IMR-90 (cell line): Measurements from ENCODE around the gene TSKS. TPM values are rescaled to one million over a fixed set of nuclear protein-coding genes. Genes with fewer than 3 reads are reported as not detected.

Source experiments
- ATAC-seq: fragments of 200-7000 bp; cut with Tn5 transposase; 2 replicates; pipeline ENCODE4 v1.9.1; 2020; ENCODE audit warnings: low read depth, mild to moderate bottlenecking, moderate library complexity
- BruUV-seq: library from RNA; stranded (reverse); fragments of 400-500 nt; replicated peaks from 2 replicates; lab custom pipeline; 2021; lab: Mats Ljungman, UMichigan
- CTCF ChIA-PET: fragments of 300-600 bp; formaldehyde crosslinking; extraction: SDS; loops from one replicate; lab custom pipeline; 2021; ENCODE audit warnings: antibody characterized with exemption; lab: Yijun Ruan, JAX
- POLR2A ChIA-PET: fragments of 300-600 bp; sonication (Branson Sonifier 250); formaldehyde crosslinking; loops from one replicate; lab custom pipeline; 2022; ENCODE audit warnings: antibody characterized with exemption; ENCODE audit not compliant: unreplicated experiment; lab: Charles Lee
- DNase-seq: peaks from one replicate; pipeline ENCODE4 v3.0.0; 2013
- H2AFZ ChIP-seq: replicated peaks from 2 replicates; pipeline ENCODE3; 2013; ENCODE audit warnings: low read length, mild to moderate bottlenecking; ENCODE audit not compliant: poor library complexity
- H2AK5ac ChIP-seq: 2 replicates; pipeline ENCODE4 v1.6.1; 2013; ENCODE audit warnings: low read depth, low read length, inconsistent platforms
- H2AK9ac ChIP-seq: replicated peaks from 2 replicates; pipeline ENCODE3; 2013; ENCODE audit warnings: mild to moderate bottlenecking, low read depth, low read length, moderate library complexity; ENCODE audit not compliant: poor library complexity
- H2BK120ac ChIP-seq: 2 replicates; pipeline ENCODE4 v1.6.1; 2013; ENCODE audit warnings: low read depth, low read length, inconsistent platforms
- H2BK15ac ChIP-seq: 3 replicates; pipeline ENCODE4 v1.6.1; 2013; ENCODE audit warnings: low read depth, low read length, inconsistent platforms
- H2BK20ac ChIP-seq: 2 replicates; pipeline ENCODE4 v1.6.1; 2013; ENCODE audit warnings: low read depth, mild to moderate bottlenecking, inconsistent platforms, low read length, moderate library complexity
- H2BK5ac ChIP-seq: 2 replicates; pipeline ENCODE4 v1.6.1; 2013; ENCODE audit warnings: mild to moderate bottlenecking, low read depth, low read length, inconsistent platforms; ENCODE audit not compliant: poor library complexity, severe bottlenecking
- H3K14ac ChIP-seq: replicated peaks from 2 replicates; pipeline ENCODE4 v1.6.1; 2013; ENCODE audit warnings: low read depth, low read length, inconsistent platforms
- H3K18ac ChIP-seq: 2 replicates; pipeline ENCODE4 v1.6.1; 2013; ENCODE audit warnings: low read depth, low read length, control low read depth
- H3K23ac ChIP-seq: 2 replicates; pipeline ENCODE4 v1.6.1; 2013; ENCODE audit warnings: low read depth, low read length, inconsistent platforms
- H3K27ac ChIP-seq: 2 replicates; pipeline ENCODE4 v1.5.1; 2013; ENCODE audit warnings: mild to moderate bottlenecking, control low read depth, low read length; ENCODE audit not compliant: insufficient read depth
- H3K27me3 ChIP-seq: 2 replicates; pipeline ENCODE4 v1.6.1; 2013; ENCODE audit warnings: low read length; ENCODE audit not compliant: control insufficient read depth, insufficient read depth
- H3K36me3 ChIP-seq: 2 replicates; pipeline ENCODE4 v1.6.1; 2013; ENCODE audit warnings: low read length, mixed read lengths; ENCODE audit not compliant: control insufficient read depth, insufficient read depth
- H3K4ac ChIP-seq: 2 replicates; pipeline ENCODE4 v1.6.1; 2013; ENCODE audit warnings: low read depth, low read length, inconsistent platforms
- H3K4me1 ChIP-seq: 2 replicates; pipeline ENCODE4 v1.6.1; 2013; ENCODE audit warnings: low read length, mixed read lengths; ENCODE audit not compliant: control insufficient read depth, insufficient read depth
- H3K4me2 ChIP-seq: 2 replicates; pipeline ENCODE4 v1.6.1; 2013; ENCODE audit warnings: low read depth, mild to moderate bottlenecking, control low read depth, low read length, moderate library complexity
- H3K4me3 ChIP-seq: 2 replicates; pipeline ENCODE4 v1.5.1; 2013; ENCODE audit warnings: low read depth, mild to moderate bottlenecking, control low read depth, low read length, moderate library complexity; ENCODE audit not compliant: insufficient read depth
- H3K56ac ChIP-seq: 2 replicates; pipeline ENCODE4 v1.6.1; 2013; ENCODE audit warnings: low read length, inconsistent platforms; ENCODE audit not compliant: insufficient read depth; ENCODE audit errors: extremely low read depth
- H3K79me1 ChIP-seq, 2 experiments: 2 replicates each; pipeline ENCODE4 v1.6.1; 2013; ENCODE audit warnings: low read length in 2 of 2, inconsistent platforms in 1 of 2, low read depth in 1 of 2
- H3K9ac ChIP-seq: 2 replicates; pipeline ENCODE4 v1.6.1; 2013; ENCODE audit warnings: low read depth, low read length, control low read depth
- H3K9me1 ChIP-seq: 2 replicates; pipeline ENCODE4 v1.6.1; 2013; ENCODE audit warnings: low read length, inconsistent platforms; ENCODE audit not compliant: insufficient read depth
- H3K9me3 ChIP-seq: 2 replicates; pipeline ENCODE4 v1.6.1; 2013; ENCODE audit warnings: low read length; ENCODE audit not compliant: control insufficient read depth, insufficient read depth
- H4K20me1 ChIP-seq: 2 replicates; pipeline ENCODE4 v1.6.1; 2013; ENCODE audit warnings: low read length, inconsistent platforms; ENCODE audit not compliant: insufficient read depth
- H4K5ac ChIP-seq: 2 replicates; pipeline ENCODE4 v1.6.1; 2013; ENCODE audit warnings: mild to moderate bottlenecking, low read depth, low read length, control low read depth
- H4K8ac ChIP-seq, 2 experiments: 2 replicates each; pipeline ENCODE4 v1.6.1; 2013; ENCODE audit warnings: low read depth in 2 of 2, low read length in 2 of 2, control low read depth in 1 of 2, inconsistent platforms in 1 of 2
- H4K91ac ChIP-seq: 2 replicates; pipeline ENCODE4 v1.6.1; 2013; ENCODE audit warnings: low read depth, low read length, inconsistent platforms; ENCODE audit not compliant: insufficient read depth
- CEBPB ChIP-seq: IDR thresholded peaks from 2 replicates; pipeline ENCODE4 v1.6.1; 2012; ENCODE audit warnings: low read depth, low read length, improper control_type of control experiment
- MAFK ChIP-seq: IDR thresholded peaks from 2 replicates; pipeline ENCODE4 v1.6.1; 2012; ENCODE audit warnings: low read depth, low read length, improper control_type of control experiment
- MAZ ChIP-seq: IDR thresholded peaks from 2 replicates; pipeline ENCODE4 v1.6.1; 2012; ENCODE audit warnings: low read depth, mild to moderate bottlenecking, low read length, improper control_type of control experiment, moderate library complexity, borderline replicate concordance
- MXI1 ChIP-seq: IDR thresholded peaks from 2 replicates; pipeline ENCODE4 v1.6.1; 2012; ENCODE audit warnings: low read depth, mild to moderate bottlenecking, low read length, moderate library complexity, borderline replicate concordance
- RFX5 ChIP-seq: IDR thresholded peaks from 2 replicates; pipeline ENCODE4 v1.8.0; 2012; ENCODE audit warnings: low read depth, mild to moderate bottlenecking, low read length, moderate library complexity
- WGBS, 2 experiments: methylation state at CpG; one replicate each; pipeline versions ENCODE4 v1.1.5 to v1.1.7; 2013; ENCODE audit warnings: missing lambda C conversion rate in 2 of 2; ENCODE audit not compliant: insufficient read length in 1 of 2; ENCODE audit errors: extremely low coverage in 2 of 2; 5-methylcytosine and 5-hydroxymethylcytosine counted together
- dilution Hi-C: fragments of 300-500 bp; cut with HindIII; formaldehyde crosslinking; loops from one replicate; pipeline ENCODE4 v1.14.3; 2018; ENCODE audit warnings: low sequenced_read_pairs; ENCODE audit not compliant: unreplicated experiment
- in situ Hi-C: fragments of 300-500 bp; cut with MboI; formaldehyde crosslinking; loops from 3 replicates; pipeline ENCODE4 v1.14.3; 2019; ENCODE audit warnings: low sequenced_read_pairs, inconsistent platforms, mixed read lengths
- intact Hi-C: fragments of 100-400 bp; cut with micrococcal nuclease; formaldehyde crosslinking; loops from 2 replicates; pipeline ENCODE4 v1.10.0; 2022
- polyA plus RNA-seq, 3 experiments: library from polyadenylated mRNA; depleted of rRNA; stranded (reverse); fragments of >200 nt; gene quantifications; 2 replicates each; pipeline ENCODE4 v1.2.3, GENCODE V29; 2012; ENCODE audit warnings: low replicate concordance in 1 of 3
- total RNA-seq: library from RNA; depleted of rRNA; stranded (reverse); fragments of >200 nt; gene quantifications from 2 replicates; pipeline ENCODE4 v1.2.3, GENCODE V29; 2012
- TF ChIP-seq, protein P1 (sequence below): conservative IDR thresholded peaks from 2 replicates; pipeline ENCODE4 v1.5.1; 2012; ENCODE audit warnings: mild to moderate bottlenecking, low read depth, low read length, improper control_type of control experiment

TSKS gene
- total and polyA plus RNA-seq, 2 of the 4 experiments (the other 2 are of a cell fraction) = not detected

DNA sequence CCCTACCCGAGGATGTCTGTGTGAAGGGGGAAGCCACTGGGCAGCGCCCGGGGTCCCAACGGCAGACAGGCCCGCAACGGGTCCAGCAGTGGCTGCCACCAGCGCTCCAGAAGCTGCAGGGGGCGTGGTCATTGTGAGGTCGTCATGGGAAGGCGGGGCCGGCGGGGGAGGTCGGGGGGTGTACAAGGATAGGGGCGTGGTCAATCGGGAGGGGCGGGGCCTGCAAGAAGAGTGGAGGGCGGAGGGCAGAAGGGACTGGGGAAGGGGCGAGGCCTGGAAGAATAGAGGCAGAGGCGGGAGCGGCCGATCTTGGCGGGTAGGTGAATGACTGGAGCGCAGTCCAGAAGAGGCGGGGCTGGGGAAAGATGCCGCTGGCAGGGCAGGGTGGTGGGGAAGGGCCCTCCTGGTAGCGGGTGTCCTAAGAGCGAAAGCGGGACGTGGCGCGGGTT is 45.6 kb upstream of the TSKS start:
- ChIA-PET POLR2A (no interaction called here), CTCF (no interaction called here)
- Histone ChIP-seq H3K4ac (0 out of 2 replicates have a peak overlapping the region, but pooled peaks have one; percentile 16), H3K27me3 (no peaks in the 10 kb centered on the region), H3K27ac (peak overlapping the region; percentile 9; the same call in 1 of the 2 replicates), H3K18ac (no peak overlapping the region), H3K79me1 (peaks cover 5 to 21% of the 10 kb centered on the region in 2 experiments; a peak in 2 of 4 replicates), H3K23ac (peak overlapping the region; percentile 93; the same call in 1 of the 2 replicates), H2BK120ac (no peak overlapping the region), H3K9me1 (peaks cover 14% of the 10 kb centered on the region), H4K20me1 (no peaks in the 10 kb centered on the region; the same call in 1 of the 2 replicates), H3K9me3 (no peaks in the 10 kb centered on the region), H3K56ac (no peak overlapping the region), H2BK20ac (no peak overlapping the region), H4K91ac (0 out of 2 replicates have a peak overlapping the region, but pooled peaks have one; percentile 26), H3K4me1 (peaks cover 5% of the 10 kb centered on the region), H4K5ac (0 out of 2 replicates have a peak overlapping the region, but pooled peaks have one; percentile 19), H2AK5ac (no peak overlapping the region), H3K9ac (peak overlapping the region; percentile 51), H2BK15ac (no peak overlapping the region; the same call in 2 of the 3 replicates), H2AFZ (peak overlapping the region; percentile 98), H3K36me3 (peaks cover 24% of the 10 kb centered on the region; the same call in 1 of the 2 replicates), H2AK9ac (peak overlapping the region; percentile 92), H3K4me3 (peak overlapping the region; percentile 81), H3K14ac (peak overlapping the region; percentile 48; the same call in 1 of the 2 replicates), H4K8ac (peak overlapping the region; percentile 25 to 57; a peak in 2 of 4 replicates), H3K4me2 (peak overlapping the region; percentile 90), H2BK5ac (no peak overlapping the region)
- ATAC-seq (peak; percentile 67), DNase-seq (peak; percentile 71)
- dilution Hi-C loops = no loop called here
- intact Hi-C loops = no loop called here
- 2% methylated on average over 9 of the region's 31 CpGs; no CpG with 5 or more reads in 1 of the 2 experiments for whole genome bisulfite sequencing, 2 experiments
- in situ Hi-C loops = no loop called here
- BruUV-seq = no TSS peak
- TF ChIP-seq MXI1 (no peak), RFX5 (no peak), CEBPB (no peak), MAFK (no peak), MAZ (0 out of 2 replicates have a peak, but pooled peaks have one; percentile 22)
- TF ChIP-seq, protein P1, sequence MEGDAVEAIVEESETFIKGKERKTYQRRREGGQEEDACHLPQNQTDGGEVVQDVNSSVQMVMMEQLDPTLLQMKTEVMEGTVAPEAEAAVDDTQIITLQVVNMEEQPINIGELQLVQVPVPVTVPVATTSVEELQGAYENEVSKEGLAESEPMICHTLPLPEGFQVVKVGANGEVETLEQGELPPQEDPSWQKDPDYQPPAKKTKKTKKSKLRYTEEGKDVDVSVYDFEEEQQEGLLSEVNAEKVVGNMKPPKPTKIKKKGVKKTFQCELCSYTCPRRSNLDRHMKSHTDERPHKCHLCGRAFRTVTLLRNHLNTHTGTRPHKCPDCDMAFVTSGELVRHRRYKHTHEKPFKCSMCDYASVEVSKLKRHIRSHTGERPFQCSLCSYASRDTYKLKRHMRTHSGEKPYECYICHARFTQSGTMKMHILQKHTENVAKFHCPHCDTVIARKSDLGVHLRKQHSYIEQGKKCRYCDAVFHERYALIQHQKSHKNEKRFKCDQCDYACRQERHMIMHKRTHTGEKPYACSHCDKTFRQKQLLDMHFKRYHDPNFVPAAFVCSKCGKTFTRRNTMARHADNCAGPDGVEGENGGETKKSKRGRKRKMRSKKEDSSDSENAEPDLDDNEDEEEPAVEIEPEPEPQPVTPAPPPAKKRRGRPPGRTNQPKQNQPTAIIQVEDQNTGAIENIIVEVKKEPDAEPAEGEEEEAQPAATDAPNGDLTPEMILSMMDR = no peak
